NCI-H2196 (cell line): ENCODE results near the gene SIPA1.

Experiments used
- DNase-seq: peaks from one replicate; lab custom pipeline; 2025; ENCODE audit not compliant: unreplicated experiment; lab: John Stamatoyannopoulos, UW

SIPA1 gene, protein sequence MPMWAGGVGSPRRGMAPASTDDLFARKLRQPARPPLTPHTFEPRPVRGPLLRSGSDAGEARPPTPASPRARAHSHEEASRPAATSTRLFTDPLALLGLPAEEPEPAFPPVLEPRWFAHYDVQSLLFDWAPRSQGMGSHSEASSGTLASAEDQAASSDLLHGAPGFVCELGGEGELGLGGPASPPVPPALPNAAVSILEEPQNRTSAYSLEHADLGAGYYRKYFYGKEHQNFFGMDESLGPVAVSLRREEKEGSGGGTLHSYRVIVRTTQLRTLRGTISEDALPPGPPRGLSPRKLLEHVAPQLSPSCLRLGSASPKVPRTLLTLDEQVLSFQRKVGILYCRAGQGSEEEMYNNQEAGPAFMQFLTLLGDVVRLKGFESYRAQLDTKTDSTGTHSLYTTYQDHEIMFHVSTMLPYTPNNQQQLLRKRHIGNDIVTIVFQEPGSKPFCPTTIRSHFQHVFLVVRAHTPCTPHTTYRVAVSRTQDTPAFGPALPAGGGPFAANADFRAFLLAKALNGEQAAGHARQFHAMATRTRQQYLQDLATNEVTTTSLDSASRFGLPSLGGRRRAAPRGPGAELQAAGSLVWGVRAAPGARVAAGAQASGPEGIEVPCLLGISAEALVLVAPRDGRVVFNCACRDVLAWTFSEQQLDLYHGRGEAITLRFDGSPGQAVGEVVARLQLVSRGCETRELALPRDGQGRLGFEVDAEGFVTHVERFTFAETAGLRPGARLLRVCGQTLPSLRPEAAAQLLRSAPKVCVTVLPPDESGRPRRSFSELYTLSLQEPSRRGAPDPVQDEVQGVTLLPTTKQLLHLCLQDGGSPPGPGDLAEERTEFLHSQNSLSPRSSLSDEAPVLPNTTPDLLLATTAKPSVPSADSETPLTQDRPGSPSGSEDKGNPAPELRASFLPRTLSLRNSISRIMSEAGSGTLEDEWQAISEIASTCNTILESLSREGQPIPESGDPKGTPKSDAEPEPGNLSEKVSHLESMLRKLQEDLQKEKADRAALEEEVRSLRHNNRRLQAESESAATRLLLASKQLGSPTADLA

DNA sequence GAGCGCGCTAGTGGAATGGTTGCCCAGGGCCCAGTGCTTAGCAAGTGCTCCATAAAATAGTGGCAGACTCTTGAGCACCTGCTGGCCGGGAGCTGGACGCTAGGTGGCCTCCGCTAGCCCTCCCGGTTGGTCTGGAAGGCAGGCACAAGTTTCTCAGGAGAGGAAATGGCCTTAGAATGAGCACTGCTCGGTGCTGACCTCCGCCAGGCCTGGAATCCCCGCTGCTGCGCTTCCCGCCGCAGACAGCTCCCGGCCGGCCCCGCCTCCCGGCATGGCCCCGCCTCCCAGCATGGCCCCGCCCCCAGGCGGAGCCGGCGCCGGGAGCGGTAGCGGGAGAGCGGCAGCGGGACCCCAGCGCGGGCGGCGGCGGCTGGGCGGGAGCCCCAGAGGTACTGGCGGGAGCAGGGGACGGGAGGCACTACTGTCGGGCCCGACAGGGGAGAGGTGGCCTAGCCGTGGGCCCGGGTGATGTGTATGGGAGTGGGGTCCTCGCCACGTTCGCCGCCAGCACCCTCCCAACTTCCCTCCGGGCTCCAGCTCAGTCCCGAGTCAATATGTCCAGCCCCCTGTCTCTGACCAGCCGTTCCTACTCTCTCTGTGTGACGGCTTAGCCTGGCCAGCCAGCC is at the start of gene SIPA1:
Gene SIPA1 (plus strand): TSS at position 308 of the 626 bp plus-strand sequence. CDS start 2,821 bp downstream, outside the sequence.
- DNase-seq = peak; percentile 84

- DNase-seq = peak; percentile 23
Measured at GRCh38 chr11:65588199-65589054, 49.5 kb upstream of the SIPA1 start.

GRCh38 chr11:65589444-65590239 is 48.3 kb upstream of the SIPA1 start:
- no peak for DNase-seq

GRCh38 chr11:65590240-65590738 is 47.6 kb upstream of the SIPA1 start:
- DNase-seq = peak; percentile 88

GRCh38 chr11:65591939-65592857 is 45.7 kb upstream of the SIPA1 start:
- DNase-seq = no peak

- no peak for DNase-seq
Measured at GRCh38 chr11:65592858-65593517, 44.9 kb upstream of the SIPA1 start.

DNA sequence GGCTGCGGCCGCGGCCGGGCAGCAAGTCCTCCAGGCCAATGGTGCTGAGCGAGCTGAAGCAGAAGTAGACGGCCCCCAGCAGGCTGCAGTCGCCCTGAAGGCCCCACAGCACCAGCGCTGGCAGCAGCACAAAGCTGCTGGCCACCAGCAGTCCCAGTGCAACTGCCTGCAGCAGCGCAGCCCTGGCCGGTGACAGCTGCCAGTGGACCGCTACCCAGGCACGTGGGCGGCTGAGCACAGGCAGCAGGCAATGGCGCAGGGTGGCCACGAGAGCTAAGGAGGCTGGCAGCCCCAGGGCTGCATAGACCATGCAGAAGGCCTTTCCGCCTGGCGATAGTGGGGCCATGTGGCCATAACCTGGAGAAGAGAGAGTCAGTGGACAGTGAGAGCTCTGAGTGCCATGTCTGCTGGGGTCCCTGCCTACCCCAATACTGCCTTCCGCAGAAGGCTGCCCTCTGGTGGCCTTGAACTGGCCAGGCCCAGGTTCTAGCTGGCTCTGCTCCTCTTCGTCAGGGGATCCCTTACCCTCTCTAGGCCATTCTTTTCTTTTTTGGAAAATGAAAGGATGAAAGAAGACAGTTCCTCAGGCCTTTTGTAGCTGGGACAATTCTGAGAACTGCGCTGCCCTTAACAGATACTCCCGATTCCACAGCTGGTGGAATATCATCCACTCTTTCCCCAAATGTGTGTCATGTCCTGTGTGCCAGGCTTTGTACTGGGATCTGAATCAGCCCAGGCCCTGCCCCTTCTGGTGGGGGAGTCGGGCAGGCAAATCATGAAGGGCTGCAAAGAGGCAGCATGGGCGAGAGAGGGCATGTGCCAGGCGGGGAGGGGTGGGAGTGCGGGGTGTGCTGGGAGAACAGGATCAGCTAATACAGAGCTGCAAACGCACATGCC is 44.1 kb upstream of the SIPA1 start:
- DNase-seq = no peak

- no peak for DNase-seq
Measured at GRCh38 chr11:65595131-65595530, 42.8 kb upstream of the SIPA1 start.

- no peak for DNase-seq
Measured at GRCh38 chr11:65595543-65596281, 42.2 kb upstream of the SIPA1 start, which contains the start of gene KCNK7. TSS of gene KCNK7 (minus strand) at chr11:65595800. CDS start at chr11:65595772, 28 bp downstream.

- no peak for DNase-seq
Measured at GRCh38 chr11:65596520-65596919, 41.4 kb upstream of the SIPA1 start.

DNA sequence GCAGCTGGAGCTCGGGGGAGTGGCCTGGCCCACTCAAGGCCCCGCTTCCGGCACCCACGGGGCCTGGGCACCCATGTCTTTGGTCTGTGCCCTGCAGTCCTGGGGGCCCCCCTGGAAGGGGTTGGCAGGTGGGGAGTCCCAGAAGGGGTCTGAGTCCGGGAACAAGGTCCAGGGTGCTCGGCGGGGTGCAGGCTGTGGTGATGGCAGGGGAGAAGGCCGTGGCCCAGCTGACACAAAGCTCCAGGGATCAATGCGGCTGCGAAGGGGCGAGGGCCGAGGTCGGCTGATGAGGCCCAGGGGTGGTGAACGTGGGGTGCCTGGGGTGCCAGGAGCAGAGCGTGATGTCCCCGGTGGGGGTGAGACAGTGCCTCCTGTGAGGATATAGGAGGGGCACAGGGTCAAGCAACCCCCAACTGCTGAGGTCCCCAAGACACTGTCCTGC is 39.6 kb upstream of the SIPA1 start:
- no peak for DNase-seq

DNA sequence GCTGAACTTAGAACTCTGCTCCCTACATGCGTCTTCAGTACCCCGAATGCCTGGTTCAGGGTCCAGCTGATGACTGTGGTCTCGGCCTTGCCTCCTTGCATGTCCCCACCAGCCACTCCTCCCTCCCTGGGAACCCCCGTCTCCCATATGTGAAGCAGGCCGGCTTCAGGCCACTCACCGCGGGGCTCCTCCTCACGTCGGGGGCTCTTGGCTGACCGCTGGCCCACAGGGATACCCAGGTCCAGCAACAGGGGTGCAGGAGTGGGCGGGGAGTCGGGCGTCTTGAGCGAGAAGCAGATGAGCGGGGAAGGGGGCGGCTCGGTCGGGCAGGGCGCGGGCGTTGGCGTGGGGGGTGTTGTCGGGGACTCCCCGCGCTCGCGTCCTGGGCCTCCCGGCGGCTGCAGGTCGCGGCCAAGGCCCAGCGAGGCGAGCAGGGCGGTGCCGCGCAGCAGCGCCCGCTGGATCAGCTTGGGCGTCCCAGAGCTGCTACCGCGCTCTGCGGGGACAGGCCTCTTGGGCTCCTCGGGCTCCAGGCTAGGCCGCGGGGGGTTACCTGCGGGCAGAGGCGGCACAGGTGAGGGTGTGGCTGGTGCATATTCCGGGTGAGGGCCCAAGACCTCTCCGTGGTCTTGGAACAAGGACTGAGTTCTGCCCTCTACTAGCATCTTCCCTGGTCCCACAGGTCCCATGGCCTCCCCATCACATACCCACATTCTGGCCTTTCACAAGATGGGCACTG is 38.5 kb upstream of the SIPA1 start:
- no peak for DNase-seq

GRCh38 chr11:65599955-65600246 is 38.0 kb upstream of the SIPA1 start:
- no peak for DNase-seq

DNA sequence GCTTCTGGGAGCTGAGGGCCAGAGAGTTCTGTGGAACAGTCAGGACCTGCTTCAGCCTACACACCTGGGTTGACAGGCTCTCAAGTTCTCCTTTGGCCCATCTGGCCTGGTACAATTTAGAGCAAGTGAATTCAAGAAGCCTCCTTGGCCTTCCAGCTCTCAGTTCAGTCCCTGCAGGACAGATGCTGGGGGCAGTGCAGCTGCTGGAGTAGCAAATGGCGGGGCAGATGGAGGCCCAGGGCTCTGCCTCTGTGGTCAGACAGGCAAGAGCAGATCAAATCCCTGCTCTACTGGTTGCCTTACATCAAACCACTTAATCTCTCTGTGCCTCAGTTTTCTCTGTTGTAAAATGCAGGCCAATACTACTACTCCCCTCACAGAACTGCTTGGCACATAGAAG is 33.6 kb upstream of the SIPA1 start:
- DNase-seq = no peak

GRCh38 chr11:65606876-65607613 is 30.9 kb upstream of the SIPA1 start:
- peak; percentile 98 for DNase-seq
